GM21786 (cell line): Measurements from ENCODE around the gene DDHD1.
"Not testable (repeated sequence)": the region's sequence is repeated elsewhere in the genome, so short reads cannot be mapped to it uniquely, and the experiment has no call there.

ENCODE experiments used
- ATAC-seq: cut with Tn5 transposase; IDR thresholded peaks from one replicate; pipeline ENCODE4 v1.9.1; 2021; ENCODE audit not compliant: unreplicated experiment

DDHD1 gene

GRCh38 chr14:53109105-53110041 lies 43.8 kb downstream of the DDHD1 start:
- peak; percentile 90 for ATAC-seq

DNA sequence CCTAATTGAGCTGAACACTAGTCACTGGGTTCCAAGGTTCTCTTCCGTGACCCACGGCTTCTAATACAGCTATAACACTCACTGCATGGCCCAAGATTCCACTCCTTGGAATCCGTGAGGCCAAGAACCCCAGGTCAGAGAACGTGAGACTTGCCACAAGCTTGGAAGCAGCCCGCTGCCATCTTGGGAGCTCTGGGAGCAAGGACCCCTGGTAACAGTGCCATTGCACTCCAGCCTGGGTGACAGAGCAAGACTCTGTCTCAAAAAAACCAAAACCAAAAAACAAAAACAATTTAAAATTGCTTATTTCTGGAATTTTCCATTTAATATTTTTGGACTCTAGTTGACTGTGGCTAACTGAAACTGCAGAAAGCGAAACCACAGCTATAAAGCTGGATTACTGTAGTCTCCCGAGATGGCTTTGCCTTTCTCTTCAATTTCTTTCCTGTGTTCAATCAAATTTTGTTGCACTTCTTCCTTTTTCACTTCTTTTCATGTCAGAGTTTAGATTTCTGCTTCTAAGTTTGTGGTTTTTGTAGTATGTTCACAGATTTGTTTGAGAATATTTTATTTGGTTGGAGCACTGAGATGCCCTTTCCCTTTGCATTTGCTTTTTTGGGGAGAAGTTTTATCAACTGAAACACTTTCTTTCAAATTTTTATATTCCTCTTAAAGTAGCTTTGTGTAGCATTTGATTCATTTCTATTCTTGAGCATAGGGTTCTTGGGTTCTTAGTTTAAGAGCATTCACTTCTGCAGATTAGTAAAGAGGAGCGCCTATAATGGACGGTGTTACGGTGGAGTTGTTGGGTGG lies 44.6 kb downstream of the DDHD1 start:
- ATAC-seq: no peak

- ATAC-seq: no peak
Observed at GRCh38 chr14:53106768-53107167, 46.4 kb downstream of the DDHD1 start.

GRCh38 chr14:53103636-53104340 lies 49.3 kb downstream of the DDHD1 start:
- ATAC-seq: no peak

DNA sequence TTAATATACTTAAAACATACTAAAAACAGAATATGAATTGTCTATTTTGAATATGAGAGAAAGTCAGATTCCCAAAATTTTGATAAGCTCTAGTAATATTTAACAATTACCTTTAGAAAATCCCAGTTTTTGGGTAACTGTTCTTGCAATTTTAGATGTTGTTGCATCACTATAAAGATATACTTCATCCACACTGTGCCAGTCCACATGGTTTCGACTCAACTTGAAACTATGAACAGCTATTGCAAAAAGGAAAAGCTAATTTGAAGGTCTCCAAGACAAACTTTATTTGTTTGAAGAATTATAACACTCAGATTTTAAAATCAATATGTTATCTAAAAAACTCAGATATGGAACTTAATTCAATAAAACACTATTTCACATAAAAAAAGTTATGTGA lies 59.9 kb downstream of the DDHD1 start:
- no peak for ATAC-seq

DNA sequence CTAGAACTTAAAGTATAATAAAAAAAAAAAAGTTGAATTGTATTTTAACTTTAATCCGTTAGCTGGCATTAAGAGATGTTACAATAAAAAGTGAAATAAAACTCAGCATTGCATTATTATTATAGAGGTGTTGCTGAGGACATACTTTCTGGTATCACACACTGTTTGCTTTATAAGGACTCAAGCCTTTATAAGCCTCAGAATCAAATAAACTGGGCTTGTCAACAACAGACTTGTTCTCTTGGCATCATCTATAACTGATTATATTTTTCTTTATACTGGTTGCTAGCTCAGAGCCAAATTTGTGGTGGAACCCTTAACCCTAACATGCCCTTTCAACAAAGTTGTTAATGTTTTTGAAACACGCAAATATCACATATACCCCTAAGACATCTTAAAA lies 62.3 kb downstream of the DDHD1 start:
- no peak for ATAC-seq

- not testable (repeated sequence) for ATAC-seq
Observed at GRCh38 chr14:53084954-53085353, 68.2 kb downstream of the DDHD1 start.

GRCh38 chr14:53064475-53064874 lies 88.6 kb downstream of the DDHD1 start:
- ATAC-seq: no peak

DNA sequence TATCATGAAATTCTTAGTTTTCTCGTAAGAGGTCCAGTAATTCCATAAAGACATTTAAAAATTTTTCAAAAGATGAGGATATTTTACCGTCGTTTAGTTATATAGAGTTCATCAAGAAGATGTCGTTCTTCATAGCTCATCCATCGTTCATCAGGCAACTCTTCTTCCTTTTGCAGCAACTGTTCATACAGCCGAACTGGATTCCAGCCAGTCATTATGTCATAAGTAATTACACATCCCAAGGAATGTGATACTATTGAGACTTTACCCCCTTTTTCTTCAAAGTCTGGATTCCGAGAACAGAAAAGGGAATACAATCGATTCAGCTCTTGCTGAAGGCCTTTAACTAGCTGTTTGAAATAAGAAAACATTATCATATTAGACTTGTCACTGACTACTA lies 90.3 kb downstream of the DDHD1 start:
- no peak for ATAC-seq

DNA sequence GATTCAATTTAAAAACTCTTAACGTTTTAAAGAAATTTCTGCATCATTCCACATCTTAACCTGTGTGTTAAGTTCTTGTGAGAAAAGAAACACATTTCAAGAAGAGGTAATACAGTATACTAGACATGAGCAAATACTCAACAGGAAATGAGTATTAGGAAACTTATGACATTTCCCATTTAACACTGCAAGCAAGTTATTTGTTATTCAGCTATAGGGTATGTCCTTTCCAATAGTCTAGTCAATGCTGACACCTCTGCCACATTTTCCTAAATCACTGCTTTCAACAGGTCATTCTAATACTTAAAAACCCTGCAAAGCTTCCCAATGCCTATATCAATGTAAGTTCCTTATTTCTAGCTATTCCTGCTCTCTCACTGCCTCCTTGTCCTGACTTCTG lies 93.1 kb downstream of the DDHD1 start:
- ATAC-seq: no peak

- no peak for ATAC-seq
Observed at GRCh38 chr14:53055003-53055402, 98.1 kb downstream of the DDHD1 start.

DNA sequence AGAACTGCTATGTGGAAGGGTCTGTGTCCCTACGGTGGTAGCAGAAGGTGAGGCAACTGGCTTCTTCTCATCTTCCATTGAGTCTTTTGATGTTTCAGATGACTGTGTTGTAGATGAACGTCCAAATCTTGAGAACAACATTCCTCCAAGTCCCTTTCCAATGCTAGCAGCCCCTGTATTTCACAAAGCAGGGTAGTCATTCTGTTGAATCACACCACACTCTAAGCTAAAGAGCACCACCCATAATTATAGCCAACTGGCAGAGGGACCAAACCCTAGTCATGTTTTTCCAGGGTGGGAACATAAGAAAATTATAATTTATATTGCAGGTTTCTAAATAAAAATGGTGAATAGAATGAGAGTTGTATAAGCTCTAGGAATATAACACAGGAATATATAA lies 98.7 kb downstream of the DDHD1 start:
- no peak for ATAC-seq

GRCh38 chr14:53048631-53049030 lies 104.5 kb downstream of the DDHD1 start:
- no peak for ATAC-seq

GRCh38 chr14:53047307-53048069 lies 105.6 kb downstream of the DDHD1 start:
- no peak for ATAC-seq

DNA sequence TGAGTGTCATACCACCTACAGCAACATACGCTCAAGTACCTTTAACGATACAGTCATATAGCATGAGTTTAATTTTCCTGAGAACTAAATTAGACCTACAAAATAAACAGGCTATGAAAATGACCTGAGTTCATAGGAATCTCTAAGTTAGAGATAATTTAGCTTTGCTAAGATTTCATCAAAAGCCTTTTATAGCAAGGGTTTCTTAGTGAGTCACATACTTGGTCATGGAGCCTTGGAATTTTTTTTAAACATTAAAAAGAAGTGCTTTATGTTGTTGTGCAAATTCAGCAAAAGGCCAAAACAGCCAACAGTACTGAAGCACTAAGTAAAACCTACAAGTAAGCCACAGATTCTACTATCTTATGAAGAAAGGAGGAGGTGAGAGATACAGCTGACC lies 108.6 kb downstream of the DDHD1 start:
- ATAC-seq: no peak

DNA sequence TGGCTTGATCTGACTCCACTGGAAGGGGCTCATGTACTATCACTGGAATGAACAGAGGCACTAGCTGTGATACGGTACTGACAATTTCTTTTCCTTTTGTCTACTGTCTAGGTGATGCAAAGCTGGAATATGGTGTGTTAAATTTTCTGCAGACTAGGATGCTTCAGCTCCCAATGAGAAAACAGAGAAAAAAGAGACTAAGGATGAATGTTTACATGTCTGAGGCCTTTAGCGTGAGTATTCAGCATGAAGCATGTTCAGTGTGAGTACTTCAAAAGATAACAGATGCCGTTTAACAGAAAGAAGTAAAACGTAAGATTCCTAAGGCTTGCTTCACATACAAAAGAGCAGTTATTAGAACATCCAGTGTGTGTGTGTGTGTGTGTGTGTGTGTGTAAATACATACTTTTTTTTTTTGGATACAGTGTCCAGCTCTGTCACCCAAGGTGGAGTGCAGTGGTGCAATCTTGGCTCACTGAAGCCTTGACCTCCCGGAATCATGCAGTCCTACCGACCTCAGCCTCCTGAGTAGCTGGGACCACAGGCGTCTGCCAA lies 110.0 kb downstream of the DDHD1 start:
- no peak for ATAC-seq

GRCh38 chr14:53042480-53042879 lies 110.6 kb downstream of the DDHD1 start:
- no peak for ATAC-seq

- ATAC-seq: no peak
Observed at GRCh38 chr14:53041067-53041466, 112.1 kb downstream of the DDHD1 start.

GRCh38 chr14:53038629-53039028 lies 114.5 kb downstream of the DDHD1 start:
- no peak for ATAC-seq

- ATAC-seq: no peak
Observed at GRCh38 chr14:53037016-53037415, 116.1 kb downstream of the DDHD1 start.
